OCI-LY3 (cell line): ENCODE results near the gene GINS2.

Experiments used
- H2AFZ ChIP-seq: fragments of 200-600, 300-600 bp; shearing (Covaris generic); 2 replicates; pipeline ENCODE4 v1.6.0; 2014; ENCODE audit warnings: antibody characterized with exemption, low read depth, low read length
- H3K27ac ChIP-seq: fragments of 200-600, 300-600 bp; sonication (generic); 2 replicates; pipeline ENCODE4 v1.5.1; 2014; ENCODE audit warnings: mild to moderate bottlenecking, low read length, moderate library complexity, mixed read lengths
- H3K27me3 ChIP-seq: fragments of 200-600, 300-600 bp; sonication (generic); 2 replicates; pipeline ENCODE4 v1.6.1; 2014; ENCODE audit warnings: low read depth, low read length, mixed read lengths
- H3K36me3 ChIP-seq: fragments of 200-600, 300-600 bp; sonication (generic); replicated peaks from 2 replicates; pipeline ENCODE3; 2014; ENCODE audit warnings: low read depth, low read length, mixed read lengths
- H3K4me1 ChIP-seq: fragments of 300-600, 200-600 bp; sonication (generic); 2 replicates; pipeline ENCODE4 v1.6.1; 2014; ENCODE audit warnings: low read length, mixed read lengths
- H3K4me2 ChIP-seq: fragments of 200-600, 300-600 bp; sonication (generic); 2 replicates; pipeline ENCODE4 v1.6.1; 2014; ENCODE audit warnings: low read length, mixed read lengths
- H3K4me3 ChIP-seq: fragments of 300-600, 200-600 bp; sonication (generic); 2 replicates; pipeline ENCODE4 v1.5.1; 2014; ENCODE audit warnings: antibody characterized with exemption, mild to moderate bottlenecking, low read length, moderate library complexity
- H3K79me2 ChIP-seq: fragments of 300-600, 200-600 bp; shearing (Covaris generic); 2 replicates; pipeline ENCODE4 v1.6.1; 2014; ENCODE audit warnings: mild to moderate bottlenecking, low read length, mixed read lengths
- H3K9ac ChIP-seq: fragments of 300-600, 200-600 bp; shearing (Covaris generic); 2 replicates; pipeline ENCODE4 v1.6.0; 2014; ENCODE audit warnings: mild to moderate bottlenecking, low read length, moderate library complexity
- H3K9me3 ChIP-seq: fragments of 200-600, 300-600 bp; shearing (Covaris generic); 2 replicates; pipeline ENCODE4 v1.6.1; 2014; ENCODE audit warnings: low read length, mixed read lengths; ENCODE audit not compliant: insufficient read depth
- H4K20me1 ChIP-seq: fragments of 200-600, 300-600 bp; sonication (generic); 2 replicates; pipeline ENCODE4 v1.6.1; 2016; ENCODE audit warnings: low read length, mixed read lengths; ENCODE audit not compliant: insufficient read depth
- EZH2phosphoT487 ChIP-seq: fragments of 200-600 bp; shearing (Covaris generic); IDR thresholded peaks from 2 replicates; pipeline ENCODE4 v1.6.1; 2018; ENCODE audit warnings: antibody characterized with exemption, mixed run types, low read depth
- TF ChIP-seq, protein P1 (sequence below): fragments of 200-600, 300-600 bp; sonication (generic); IDR thresholded peaks from 2 replicates; pipeline ENCODE4 v1.5.1; 2014; ENCODE audit warnings: antibody characterized with exemption, low read length, low read depth

GINS2 gene

DNA sequence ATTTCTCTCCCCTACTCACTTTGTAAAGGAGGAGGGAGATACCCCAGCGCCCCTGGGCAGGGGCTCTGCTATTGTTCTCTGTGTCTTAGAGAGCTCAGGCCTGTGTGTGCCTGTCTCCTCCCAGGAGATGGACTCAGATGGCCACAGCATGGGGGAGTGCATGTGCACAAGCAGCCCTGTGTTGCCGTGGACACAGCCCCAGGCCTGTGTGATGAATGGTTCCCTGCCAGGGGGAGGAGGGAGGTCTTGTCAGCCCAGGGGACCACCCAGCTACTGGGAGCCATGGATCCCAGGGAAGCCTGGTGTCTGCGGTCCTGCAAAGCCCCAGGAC lies 26.3 kb downstream of the GINS2 start:
- H3K9ac ChIP-seq = no peak overlapping the region
- H3K79me2 ChIP-seq = no peaks in the 10 kb centered on the region
- H3K36me3 ChIP-seq = peaks cover 43% of the 10 kb centered on the region
- H2AFZ ChIP-seq = no peak overlapping the region
- no peaks in the 10 kb centered on the region for H3K4me1 ChIP-seq
- no peak overlapping the region for H3K4me2 ChIP-seq
- no peaks in the 10 kb centered on the region for H3K27me3 ChIP-seq
- no peak for TF ChIP-seq EZH2phosphoT487
- TF ChIP-seq, protein P1, sequence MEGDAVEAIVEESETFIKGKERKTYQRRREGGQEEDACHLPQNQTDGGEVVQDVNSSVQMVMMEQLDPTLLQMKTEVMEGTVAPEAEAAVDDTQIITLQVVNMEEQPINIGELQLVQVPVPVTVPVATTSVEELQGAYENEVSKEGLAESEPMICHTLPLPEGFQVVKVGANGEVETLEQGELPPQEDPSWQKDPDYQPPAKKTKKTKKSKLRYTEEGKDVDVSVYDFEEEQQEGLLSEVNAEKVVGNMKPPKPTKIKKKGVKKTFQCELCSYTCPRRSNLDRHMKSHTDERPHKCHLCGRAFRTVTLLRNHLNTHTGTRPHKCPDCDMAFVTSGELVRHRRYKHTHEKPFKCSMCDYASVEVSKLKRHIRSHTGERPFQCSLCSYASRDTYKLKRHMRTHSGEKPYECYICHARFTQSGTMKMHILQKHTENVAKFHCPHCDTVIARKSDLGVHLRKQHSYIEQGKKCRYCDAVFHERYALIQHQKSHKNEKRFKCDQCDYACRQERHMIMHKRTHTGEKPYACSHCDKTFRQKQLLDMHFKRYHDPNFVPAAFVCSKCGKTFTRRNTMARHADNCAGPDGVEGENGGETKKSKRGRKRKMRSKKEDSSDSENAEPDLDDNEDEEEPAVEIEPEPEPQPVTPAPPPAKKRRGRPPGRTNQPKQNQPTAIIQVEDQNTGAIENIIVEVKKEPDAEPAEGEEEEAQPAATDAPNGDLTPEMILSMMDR = no peak
- H4K20me1 ChIP-seq = peaks cover 5% of the 10 kb centered on the region; the same call in 1 of the 2 replicates
- no peaks in the 10 kb centered on the region for H3K9me3 ChIP-seq
- H3K4me3 ChIP-seq = no peak overlapping the region
- no peak overlapping the region for H3K27ac ChIP-seq

DNA sequence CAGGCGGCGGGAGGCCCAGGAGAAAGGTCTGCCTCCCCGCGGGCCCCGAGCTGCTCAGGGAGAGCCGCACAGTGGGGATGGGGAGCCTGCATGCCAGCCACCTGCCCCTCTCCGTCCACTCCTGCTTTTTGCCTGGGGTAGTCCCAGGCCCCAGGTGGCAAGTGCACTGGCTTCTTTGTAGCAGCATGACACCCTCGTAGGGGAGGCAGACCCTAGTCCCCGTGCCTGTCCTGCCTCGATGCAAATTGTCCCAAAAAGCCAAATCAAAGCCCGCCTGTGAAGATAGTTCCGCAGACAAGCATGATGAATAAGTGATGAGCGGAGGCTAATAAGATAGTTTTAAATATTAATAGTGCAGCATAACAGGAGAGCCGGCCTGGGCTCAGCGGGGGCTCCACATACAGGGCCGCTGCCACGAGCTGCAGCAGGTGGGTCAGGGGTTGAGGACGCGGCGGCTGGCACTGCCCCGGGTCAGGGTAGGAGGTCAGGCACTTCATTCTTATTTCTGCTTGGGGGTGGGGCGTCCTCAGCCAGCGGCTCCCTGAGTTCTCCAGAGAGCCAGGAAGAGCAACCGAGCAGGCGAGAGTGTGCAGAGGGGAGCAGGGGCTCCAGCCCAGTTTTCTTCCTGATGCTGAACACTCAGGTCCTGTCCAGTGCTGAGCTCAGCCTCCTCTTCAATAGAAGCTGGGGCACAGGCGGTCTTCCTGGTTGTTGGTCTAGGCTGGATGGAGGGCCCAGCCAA lies 26.8 kb downstream of the GINS2 start:
- Histone ChIP-seq H4K20me1 (peaks cover 5% of the 10 kb centered on the region; the same call in 1 of the 2 replicates), H3K27ac (no peak overlapping the region)

DNA sequence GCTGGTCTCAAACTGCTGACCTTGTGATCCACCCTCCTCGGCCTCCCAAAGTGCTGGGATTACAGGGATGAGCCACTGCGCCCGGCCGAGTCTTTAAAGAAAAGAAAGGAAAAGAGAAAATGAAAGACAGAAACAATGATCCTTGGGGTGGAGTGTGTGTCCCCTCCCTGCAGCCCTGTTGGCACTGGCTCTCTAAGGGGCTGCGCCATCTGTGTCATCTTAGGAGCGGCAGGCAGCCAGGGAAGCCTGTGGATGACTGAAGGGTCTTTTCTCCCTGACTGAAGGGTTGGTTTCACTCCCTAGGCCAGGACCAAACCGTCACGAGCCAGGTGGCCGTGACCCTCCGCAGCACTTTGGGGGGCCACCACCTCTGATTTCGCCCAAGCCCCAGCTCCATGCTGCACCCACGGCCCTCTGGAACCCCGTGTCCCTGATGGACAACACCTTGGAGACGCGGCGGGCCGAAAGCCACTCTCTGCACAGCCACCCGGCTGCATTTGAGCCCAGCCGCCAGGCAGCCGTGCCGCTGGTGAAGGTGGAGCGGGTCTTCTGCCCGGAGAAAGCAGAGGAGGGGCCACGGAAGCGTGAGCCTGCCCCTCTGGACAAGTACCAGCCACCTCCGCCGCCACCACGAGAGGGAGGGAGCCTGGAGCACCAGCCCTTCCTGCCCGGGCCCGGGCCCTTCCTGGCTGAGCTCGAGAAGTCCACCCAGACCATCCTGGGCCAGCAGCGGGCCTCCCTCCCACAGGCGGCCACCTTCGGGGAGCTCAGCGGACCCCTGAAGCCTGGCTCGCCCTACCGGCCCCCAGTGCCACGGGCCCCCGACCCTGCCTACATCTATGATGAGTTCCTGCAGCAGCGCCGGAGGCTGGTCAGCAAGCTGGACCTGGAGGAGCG lies 27.7 kb downstream of the GINS2 start:
- Histone ChIP-seq H3K4me2 (no peak overlapping the region), H3K27me3 (no peaks in the 10 kb centered on the region), H3K4me1 (no peaks in the 10 kb centered on the region), H3K9me3 (no peaks in the 10 kb centered on the region), H3K9ac (no peak overlapping the region), H3K79me2 (no peaks in the 10 kb centered on the region), H3K4me3 (no peak overlapping the region), H2AFZ (no peak overlapping the region), H4K20me1 (peaks cover 5% of the 10 kb centered on the region; the same call in 1 of the 2 replicates), H3K27ac (no peak overlapping the region), H3K36me3 (peaks cover 40% of the 10 kb centered on the region)
- TF ChIP-seq, protein P1 = no peak
- no peak for TF ChIP-seq EZH2phosphoT487

More for the DNA sequence above, 26.8 kb downstream of the GINS2 start:
- H3K4me1 ChIP-seq = no peaks in the 10 kb centered on the region
- no peaks in the 10 kb centered on the region for H3K79me2 ChIP-seq
- H3K4me3 ChIP-seq = no peak overlapping the region
- no peak overlapping the region for H3K9ac ChIP-seq
- TF ChIP-seq, protein P1 = no peak
- no peak for TF ChIP-seq EZH2phosphoT487
- H2AFZ ChIP-seq = no peak overlapping the region
- H3K4me2 ChIP-seq = no peak overlapping the region
- peaks cover 39% of the 10 kb centered on the region for H3K36me3 ChIP-seq
- no peaks in the 10 kb centered on the region for H3K27me3 ChIP-seq
- no peaks in the 10 kb centered on the region for H3K9me3 ChIP-seq

DNA sequence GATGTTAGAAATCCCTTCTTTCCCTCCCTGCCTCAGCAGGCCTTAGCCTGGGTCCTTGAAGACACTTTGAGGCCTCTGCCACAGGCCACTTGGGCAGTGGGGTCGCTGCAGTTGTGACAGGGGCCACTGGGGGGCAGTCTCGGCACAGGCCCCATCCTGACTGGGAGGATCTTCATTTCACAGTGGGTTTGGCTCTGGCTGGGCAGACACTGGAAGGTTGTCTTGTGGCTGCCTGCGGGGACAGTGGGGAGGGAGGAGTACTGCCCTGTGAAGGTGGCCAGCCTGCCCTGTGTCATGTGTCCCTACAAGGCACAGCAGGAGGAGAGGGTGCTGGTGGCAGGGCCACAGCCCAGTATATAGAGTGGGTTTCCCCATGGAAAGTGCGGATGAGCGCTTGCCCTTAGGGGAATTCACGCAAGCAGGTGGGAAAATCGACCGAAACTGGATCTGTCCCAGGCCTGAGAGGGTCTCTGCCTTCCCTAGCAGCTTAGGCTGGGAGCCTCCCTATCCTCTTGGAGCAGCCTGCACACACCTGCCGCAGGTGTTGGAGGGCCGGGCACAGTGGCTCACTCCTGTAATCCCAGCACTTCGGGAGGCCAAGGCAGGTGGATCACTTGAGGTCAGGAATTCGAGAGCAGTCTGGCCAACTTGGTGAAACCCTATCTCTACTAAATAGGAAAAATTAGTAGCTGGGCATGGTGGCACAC lies 28.8 kb downstream of the GINS2 start:
- H3K79me2 ChIP-seq = no peaks in the 10 kb centered on the region
- no peaks in the 10 kb centered on the region for H3K4me1 ChIP-seq
- TF ChIP-seq, protein P1 = peak; percentile 85
- no peak for TF ChIP-seq EZH2phosphoT487
- H3K4me3 ChIP-seq = no peak overlapping the region
- no peak overlapping the region for H3K9ac ChIP-seq
- H3K9me3 ChIP-seq = no peaks in the 10 kb centered on the region
- H3K36me3 ChIP-seq = peaks cover 34% of the 10 kb centered on the region
- H2AFZ ChIP-seq = no peak overlapping the region
- H3K27ac ChIP-seq = no peak overlapping the region
- no peak overlapping the region for H3K4me2 ChIP-seq
- peaks cover 5% of the 10 kb centered on the region; the same call in 1 of the 2 replicates for H4K20me1 ChIP-seq
- no peaks in the 10 kb centered on the region for H3K27me3 ChIP-seq
